Suprapubic skin (tissue), 3 donors: Measurements from ENCODE around the gene DCST1.

Experiments
- POLR2A ChIP-seq, 2 donors: fragments of 450-650 bp; IDR thresholded peaks; one replicate each; pipeline ENCODE4 v1.6.1; 2017; ENCODE audit warnings: antibody characterized with exemption in 2 of 2, mild to moderate bottlenecking in 2 of 2, moderate library complexity in 2 of 2
- TF ChIP-seq, protein P1 (sequence below), 2 donors: fragments of 200-600 bp in 1 of 2; fragments of 450-650 bp in 1 of 2; sonication (generic) in 1 of 2; IDR thresholded peaks; one replicate each; pipeline ENCODE4 v1.5.1; 2016 to 2019; ENCODE audit warnings: antibody characterized with exemption in 2 of 2, mild to moderate bottlenecking in 1 of 2, moderate library complexity in 1 of 2

DNA sequence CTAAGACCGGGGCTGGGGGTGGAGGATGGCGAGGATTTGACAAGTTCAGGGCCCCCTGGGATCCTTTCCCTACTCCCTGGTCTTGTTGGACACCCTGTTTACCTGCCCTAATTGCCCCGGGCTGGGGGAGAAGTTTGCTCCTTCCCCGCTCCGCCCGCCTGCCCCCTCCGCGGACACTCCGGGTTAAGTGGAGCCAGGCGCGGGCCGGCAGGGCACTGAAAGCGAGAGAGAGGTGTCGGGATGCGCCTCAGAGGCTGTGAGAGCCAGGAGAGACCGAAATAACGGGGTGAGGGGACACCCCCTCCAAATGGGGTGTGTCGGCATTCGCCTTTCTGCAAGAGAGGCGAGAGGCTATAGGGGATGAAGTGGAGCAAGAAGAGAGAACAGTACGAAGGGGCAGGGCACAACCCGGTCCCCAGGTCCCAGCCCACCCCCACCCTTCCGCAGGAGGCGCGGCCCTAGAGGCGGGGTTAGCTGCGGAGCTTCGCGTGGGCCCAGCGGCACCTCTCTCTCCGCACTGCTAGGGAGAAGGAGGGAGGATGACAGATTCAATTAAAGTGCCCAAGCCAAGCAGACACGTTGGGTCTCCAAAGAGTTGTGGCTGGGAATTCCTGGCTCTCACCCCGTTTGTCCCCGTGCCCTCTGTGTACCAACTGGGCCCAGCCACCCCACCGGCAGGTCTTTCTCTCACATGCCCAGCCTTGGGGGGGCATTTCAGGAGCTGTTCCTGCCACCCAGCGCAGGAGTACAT, 48.9 kb downstream of the DCST1 start:
- no peak for TF ChIP-seq POLR2A (IDR thresholded peaks at IDR 0.05)
- TF ChIP-seq, protein P1, sequence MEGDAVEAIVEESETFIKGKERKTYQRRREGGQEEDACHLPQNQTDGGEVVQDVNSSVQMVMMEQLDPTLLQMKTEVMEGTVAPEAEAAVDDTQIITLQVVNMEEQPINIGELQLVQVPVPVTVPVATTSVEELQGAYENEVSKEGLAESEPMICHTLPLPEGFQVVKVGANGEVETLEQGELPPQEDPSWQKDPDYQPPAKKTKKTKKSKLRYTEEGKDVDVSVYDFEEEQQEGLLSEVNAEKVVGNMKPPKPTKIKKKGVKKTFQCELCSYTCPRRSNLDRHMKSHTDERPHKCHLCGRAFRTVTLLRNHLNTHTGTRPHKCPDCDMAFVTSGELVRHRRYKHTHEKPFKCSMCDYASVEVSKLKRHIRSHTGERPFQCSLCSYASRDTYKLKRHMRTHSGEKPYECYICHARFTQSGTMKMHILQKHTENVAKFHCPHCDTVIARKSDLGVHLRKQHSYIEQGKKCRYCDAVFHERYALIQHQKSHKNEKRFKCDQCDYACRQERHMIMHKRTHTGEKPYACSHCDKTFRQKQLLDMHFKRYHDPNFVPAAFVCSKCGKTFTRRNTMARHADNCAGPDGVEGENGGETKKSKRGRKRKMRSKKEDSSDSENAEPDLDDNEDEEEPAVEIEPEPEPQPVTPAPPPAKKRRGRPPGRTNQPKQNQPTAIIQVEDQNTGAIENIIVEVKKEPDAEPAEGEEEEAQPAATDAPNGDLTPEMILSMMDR (IDR thresholded peaks at IDR 0.05): no peak
